Transverse colon (tissue), 4 donors: ENCODE measurements around the gene IMMP2L. TPM values are rescaled to one million over a fixed set of nuclear protein-coding genes. Genes with fewer than 3 reads are reported as not detected.
"Not testable (repeated sequence)": the region's sequence is repeated elsewhere in the genome, so short reads cannot be mapped to it uniquely, and the experiment has no call there.

ENCODE experiments used
- DNase-seq: peaks from one replicate; pipeline ENCODE4 v3.0.0-alpha.2; 2019
- H3K27ac ChIP-seq, 4 donors: fragments of 200-600 bp; sonication (generic); 2 replicates each; pipeline ENCODE4 v1.5.1; 2016 to 2018; ENCODE audit warnings: inconsistent platforms in 4 of 4
- H3K27me3 ChIP-seq: fragments of 200-600 bp; sonication (generic); 2 replicates; pipeline ENCODE4 v1.5.1; 2017; ENCODE audit warnings: inconsistent platforms
- H3K36me3 ChIP-seq, 4 donors: fragments of 200-600 bp; sonication (generic); 2 replicates each; pipeline ENCODE4 v1.5.1; 2017 to 2019; ENCODE audit warnings: inconsistent platforms in 4 of 4
- H3K4me1 ChIP-seq, 4 donors: fragments of 200-600 bp; sonication (generic); 2 replicates each; pipeline ENCODE4 v1.5.1; 2017 to 2020; ENCODE audit warnings: inconsistent platforms in 4 of 4
- H3K4me3 ChIP-seq, 4 donors: fragments of 200-600 bp; sonication (generic); 1 replicate in 1 of 4; 2 replicates in 3 of 4; pipeline versions ENCODE4 v1.5.1 to v1.6.1; 2017 to 2019; ENCODE audit warnings: inconsistent platforms in 4 of 4
- H3K9me3 ChIP-seq, 2 donors: fragments of 200-600 bp; sonication (generic); 2 replicates each; pipeline ENCODE4 v1.5.1; 2017 to 2019; ENCODE audit warnings: inconsistent platforms in 2 of 2
- EP300 ChIP-seq: sonication (generic); formaldehyde crosslinking; IDR thresholded peaks from one replicate; pipeline ENCODE4 v1.6.1; 2017; ENCODE audit warnings: antibody characterized with exemption, low read depth
- POLR2A ChIP-seq: fragments of 450-650 bp; IDR thresholded peaks from one replicate; pipeline ENCODE4 v1.6.1; 2016; ENCODE audit warnings: antibody characterized with exemption, mild to moderate bottlenecking, moderate library complexity
- POLR2AphosphoS5 ChIP-seq, 3 donors: sonication (generic); formaldehyde crosslinking; IDR thresholded peaks; one replicate each; pipeline ENCODE4 v1.6.1; 2016; ENCODE audit warnings: antibody characterized with exemption in 3 of 3
- WGBS, 2 donors: methylation state at CpG; one replicate each; pipeline ENCODE4 v1.1.5; 2018; ENCODE audit warnings: low coverage in 1 of 2; 5-methylcytosine and 5-hydroxymethylcytosine counted together
- in situ Hi-C, 4 donors: fragments of 200-750 bp; cut with MboI; loops; one replicate each; pipeline versions ENCODE4 v1.15.0 to v1.15.1; 2017; ENCODE audit warnings: low sequenced_read_pairs in 3 of 4, low pct_ligation_motif_present in 1 of 4, low pct_unique_long_range_greater_than_20kb in 1 of 4
- intact Hi-C: fragments of 100-400 bp; cut with DNase I; formaldehyde crosslinking; loops from one replicate; pipeline ENCODE4 v1.15.1; 2023; ENCODE audit warnings: low total_unique reads
- total RNA-seq, 4 donors: library from RNA; depleted of rRNA; stranded (reverse); fragments of >200 nt; gene quantifications; one replicate each; pipeline ENCODE4 v1.1.0, GENCODE V29; 2016
- TF ChIP-seq, protein P1 (sequence below), 5 experiments: fragments of 200-600 bp in 3 of 5; fragments of 450-650 bp in 2 of 5; sonication (generic) in 3 of 5; IDR thresholded peaks; 1 replicate in 2 of 5; 2 replicates in 3 of 5; pipeline ENCODE4 v1.5.1; 2016 to 2017; ENCODE audit warnings: antibody characterized with exemption in 5 of 5, inconsistent platforms in 3 of 5, mild to moderate bottlenecking in 2 of 5, moderate library complexity in 1 of 5

The IMMP2L gene
- total RNA-seq, 4 donors from 2014 or later = 8.6 to 69.6 (median 10.9) TPM

DNA sequence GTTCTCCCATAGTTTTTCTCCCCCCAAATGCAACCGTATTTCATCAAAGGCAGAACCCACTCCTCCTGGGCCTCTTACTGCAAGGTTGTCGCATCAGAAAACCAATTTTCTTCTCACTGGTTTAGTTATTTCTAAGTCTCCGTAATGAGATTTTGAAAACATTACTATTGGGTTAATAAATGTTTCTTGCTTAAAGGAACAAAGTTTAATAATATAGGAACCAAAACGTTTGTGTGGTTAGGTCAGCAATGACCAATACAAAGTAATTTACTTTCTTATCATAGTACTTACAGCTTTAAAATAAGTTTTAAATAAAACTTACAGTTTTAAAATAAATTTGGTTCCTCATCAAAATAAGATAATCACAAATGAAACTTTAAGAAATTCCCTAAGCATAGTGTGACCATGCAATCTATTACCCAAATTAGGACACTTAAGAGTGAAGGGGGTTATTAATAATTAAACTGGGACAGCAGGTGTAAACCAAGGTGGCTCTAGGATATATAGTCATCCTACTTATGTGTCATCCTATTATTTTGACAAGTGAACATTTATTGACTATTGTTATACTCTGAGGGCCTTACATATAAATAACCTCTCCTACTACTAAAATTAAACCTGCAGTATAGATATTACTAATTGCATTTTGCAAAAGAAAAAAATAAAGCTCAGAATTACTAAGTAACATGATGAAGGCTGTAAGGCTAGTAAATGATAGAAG is 886.7 kb downstream of the IMMP2L start:
- 89% methylated on average over 4 of the region's 4 CpGs for WGBS, 2 donors
- no peak for DNase-seq
- TF ChIP-seq POLR2AphosphoS5 (IDR thresholded peaks at IDR 0.05) = no peak
- no peak for TF ChIP-seq EP300
- TF ChIP-seq POLR2A = no peak
- TF ChIP-seq, protein P1, sequence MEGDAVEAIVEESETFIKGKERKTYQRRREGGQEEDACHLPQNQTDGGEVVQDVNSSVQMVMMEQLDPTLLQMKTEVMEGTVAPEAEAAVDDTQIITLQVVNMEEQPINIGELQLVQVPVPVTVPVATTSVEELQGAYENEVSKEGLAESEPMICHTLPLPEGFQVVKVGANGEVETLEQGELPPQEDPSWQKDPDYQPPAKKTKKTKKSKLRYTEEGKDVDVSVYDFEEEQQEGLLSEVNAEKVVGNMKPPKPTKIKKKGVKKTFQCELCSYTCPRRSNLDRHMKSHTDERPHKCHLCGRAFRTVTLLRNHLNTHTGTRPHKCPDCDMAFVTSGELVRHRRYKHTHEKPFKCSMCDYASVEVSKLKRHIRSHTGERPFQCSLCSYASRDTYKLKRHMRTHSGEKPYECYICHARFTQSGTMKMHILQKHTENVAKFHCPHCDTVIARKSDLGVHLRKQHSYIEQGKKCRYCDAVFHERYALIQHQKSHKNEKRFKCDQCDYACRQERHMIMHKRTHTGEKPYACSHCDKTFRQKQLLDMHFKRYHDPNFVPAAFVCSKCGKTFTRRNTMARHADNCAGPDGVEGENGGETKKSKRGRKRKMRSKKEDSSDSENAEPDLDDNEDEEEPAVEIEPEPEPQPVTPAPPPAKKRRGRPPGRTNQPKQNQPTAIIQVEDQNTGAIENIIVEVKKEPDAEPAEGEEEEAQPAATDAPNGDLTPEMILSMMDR (IDR thresholded peaks at IDR 0.05) = no peak
- Histone ChIP-seq H3K9me3 (peaks cover 7 to 15% of the 10 kb centered on the region in 2 donors), H3K27me3 (no peaks in the 10 kb centered on the region), H3K36me3 (no peaks in the 10 kb centered on the region), H3K4me3 (no peak overlapping the region), H3K4me1 (no peaks in the 10 kb centered on the region), H3K27ac (no peak overlapping the region)
- in situ Hi-C loops (no loop called here), intact Hi-C loops (no loop called here)

DNA sequence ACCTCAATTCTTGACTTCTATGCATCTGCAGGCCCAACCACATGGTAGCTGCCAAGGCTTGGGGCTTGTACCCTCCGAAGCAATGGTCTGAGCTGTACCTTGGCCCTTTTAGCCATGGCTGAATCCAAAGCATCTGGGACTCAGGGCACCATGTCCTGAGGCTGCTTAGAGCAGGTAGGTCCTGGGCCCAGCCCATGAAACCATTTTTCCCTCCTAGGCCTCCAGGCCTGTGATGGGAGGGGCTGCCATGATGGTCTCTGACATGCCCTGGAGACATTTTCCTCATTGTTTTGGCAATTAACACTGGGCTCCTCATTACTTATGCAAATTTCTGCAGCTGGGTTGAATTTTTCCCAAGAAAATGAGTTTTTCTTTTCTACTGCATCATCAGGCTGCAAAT is 889.1 kb downstream of the IMMP2L start:
- Histone ChIP-seq H3K27ac (no peak overlapping the region), H3K36me3 (no peaks in the 10 kb centered on the region), H3K4me1 (no peaks in the 10 kb centered on the region), H3K4me3 (no peak overlapping the region), H3K27me3 (no peaks in the 10 kb centered on the region), H3K9me3 (peaks cover 7 to 15% of the 10 kb centered on the region in 2 donors)
- TF ChIP-seq EP300 (no peak), POLR2A (no peak), POLR2AphosphoS5 (IDR thresholded peaks at IDR 0.05) (no peak)
- TF ChIP-seq, protein P1 (IDR thresholded peaks at IDR 0.05) = no peak
- WGBS, 2 donors = 83% methylated on average over 1 of the region's 1 CpG; no CpG with 5 or more reads in 1 of the 2 donors
- intact Hi-C loops = no loop called here
- DNase-seq = no peak
- in situ Hi-C loops = no loop called here

DNA sequence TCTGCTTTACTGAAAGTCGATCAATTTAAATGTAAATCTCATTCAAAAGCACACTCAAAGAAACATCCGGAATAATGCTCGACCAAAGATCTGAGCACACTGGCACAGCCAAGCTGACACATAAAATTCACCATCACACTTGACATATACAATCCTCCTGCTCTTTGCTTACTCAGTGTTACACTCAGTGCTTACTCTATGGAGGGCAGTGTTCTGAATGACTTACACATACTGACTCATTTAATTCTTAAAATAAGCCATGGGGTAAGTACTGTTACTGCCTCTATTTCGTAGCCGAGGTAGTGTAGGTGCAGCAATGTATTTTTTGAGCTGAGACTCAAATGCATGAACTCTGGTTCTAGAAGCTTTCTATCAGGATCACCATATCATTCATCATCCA is 892.9 kb downstream of the IMMP2L start:
- WGBS, 2 donors = 84 to 87% methylated on average over 5 of the region's 5 CpGs
- peaks cover 7 to 15% of the 10 kb centered on the region in 2 donors for H3K9me3 ChIP-seq
- H3K36me3 ChIP-seq = no peaks in the 10 kb centered on the region
- intact Hi-C loops = no loop called here
- H3K4me1 ChIP-seq = no peaks in the 10 kb centered on the region
- no peaks in the 10 kb centered on the region for H3K27me3 ChIP-seq
- no peak overlapping the region for H3K27ac ChIP-seq
- no peak for DNase-seq
- in situ Hi-C loops = no loop called here
- no peak overlapping the region for H3K4me3 ChIP-seq
- no peak for TF ChIP-seq POLR2AphosphoS5 (IDR thresholded peaks at IDR 0.05)
- TF ChIP-seq POLR2A = no peak
- TF ChIP-seq EP300 = no peak
- TF ChIP-seq, protein P1 (IDR thresholded peaks at IDR 0.05) = no peak

DNA sequence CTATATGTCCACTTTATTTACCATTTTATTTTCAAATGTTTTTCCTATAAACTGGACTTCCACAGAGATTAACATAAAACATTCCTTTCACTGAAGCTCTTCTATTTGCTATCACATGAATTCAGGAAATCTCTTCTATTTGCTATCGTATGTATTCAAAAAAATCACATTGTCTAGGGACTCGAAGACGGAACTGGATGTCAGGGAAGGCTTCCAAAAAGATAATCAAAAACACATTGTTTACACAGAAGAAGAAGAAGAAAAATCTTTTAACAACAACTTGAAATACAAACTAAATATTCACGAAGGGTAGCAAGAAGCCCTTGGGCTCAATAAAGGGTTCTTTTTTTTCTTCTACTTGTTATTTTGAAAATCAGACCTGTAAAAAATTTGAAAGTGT is 897.5 kb downstream of the IMMP2L start:
- no peaks in the 10 kb centered on the region for H3K27me3 ChIP-seq
- 86 to 97% methylated on average over 4 of the region's 4 CpGs for WGBS, 2 donors
- intact Hi-C loops = no loop called here
- H3K36me3 ChIP-seq = no peaks in the 10 kb centered on the region
- H3K27ac ChIP-seq = no peak overlapping the region
- TF ChIP-seq POLR2A = no peak
- no peak for TF ChIP-seq EP300
- TF ChIP-seq POLR2AphosphoS5 (IDR thresholded peaks at IDR 0.05) = no peak
- TF ChIP-seq, protein P1 (IDR thresholded peaks at IDR 0.05) = no peak
- H3K4me3 ChIP-seq = no peak overlapping the region
- H3K4me1 ChIP-seq = no peaks in the 10 kb centered on the region
- H3K9me3 ChIP-seq = peaks cover 5 to 7% of the 10 kb centered on the region in 2 donors
- in situ Hi-C loops = no loop called here
- DNase-seq = no peak

DNA sequence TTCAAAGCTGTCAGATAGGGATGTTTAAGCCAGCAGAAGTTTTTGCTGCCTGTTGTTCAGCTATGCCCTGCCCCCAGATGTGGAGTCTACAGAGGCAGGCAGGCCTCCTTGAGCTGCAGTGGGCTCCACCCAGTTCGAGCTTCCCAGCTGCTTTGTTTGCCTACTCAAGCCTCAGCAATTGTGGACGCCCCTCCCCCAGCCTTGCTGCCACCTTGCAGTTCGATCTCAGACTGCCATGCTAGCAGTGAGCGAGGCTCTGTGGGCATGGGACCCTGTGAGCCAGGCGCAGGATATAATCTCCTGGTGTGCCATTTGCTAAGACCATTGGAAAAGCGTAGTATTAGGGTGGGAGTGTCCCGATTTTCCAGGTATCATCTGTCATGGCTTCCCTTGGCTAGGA is 901.7 kb downstream of the IMMP2L start:
- H3K4me1 ChIP-seq, DNase-seq, H3K27ac ChIP-seq, H3K27me3 ChIP-seq, H3K4me3 ChIP-seq, in situ Hi-C loops, H3K36me3 ChIP-seq, intact Hi-C loops: not testable (repeated sequence)
- peaks cover 7 to 14% of the 10 kb centered on the region in 2 donors for H3K9me3 ChIP-seq
- 84% methylated on average over 7 of the region's 7 CpGs; no CpG with 5 or more reads in 1 of the 2 donors for WGBS, 2 donors
